ENCODE measurements around the gene WDR17. TPM values are rescaled to one million over a fixed set of nuclear protein-coding genes. Genes with fewer than 3 reads are reported as not detected.

Gene WDR17
- total and polyA plus RNA-seq, 2 donors (not counting 1 experiment from before 2014, with no cell fraction given): 1.7 to 4.5 TPM

DNA sequence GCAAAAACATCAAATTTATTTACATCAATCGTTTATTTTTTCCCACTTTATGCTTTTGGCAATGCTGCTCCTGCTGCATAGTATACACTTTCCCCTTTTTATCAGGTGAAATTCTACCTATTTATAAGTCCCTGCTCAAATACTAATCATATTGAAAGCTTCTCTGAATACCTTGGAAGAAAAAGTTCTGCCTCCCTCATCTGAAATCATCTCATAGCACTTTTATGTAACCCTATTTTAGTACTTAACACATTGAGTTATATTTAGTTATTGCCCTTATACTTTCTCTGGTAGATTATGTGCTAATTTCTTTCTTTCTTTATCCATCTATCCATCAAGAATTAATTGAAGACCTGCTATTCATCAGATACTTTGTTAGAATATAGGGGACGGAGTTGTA is 1.1 kb upstream of the WDR17 start:
- no peak overlapping the region for H3K27ac ChIP-seq (ENCODE audit: insufficient read depth, low read length)
- no peaks in the 10 kb centered on the region for H4K20me1 ChIP-seq (ENCODE audit: control insufficient read depth, extremely low read depth, insufficient read depth, low read length)
- H3K79me2 ChIP-seq (ENCODE audit: control insufficient read depth, insufficient read depth, low read length): no peaks in the 10 kb centered on the region
- no peak overlapping the region for H3K4me3 ChIP-seq (replicated peaks in 1 of 4; ENCODE audit: control extremely low read depth in 1 of 4, insufficient read depth in 1 of 4, low read depth in 3 of 4, low read length in 4 of 4)
- no peak for DNase-seq (ENCODE audit: low read depth in 2 of 2)
- H3K9me3 ChIP-seq (ENCODE audit: control insufficient read depth, insufficient read depth, low read depth, low read length): no peaks in the 10 kb centered on the region
- no peaks in the 10 kb centered on the region for H3K27me3 ChIP-seq (ENCODE audit: control insufficient read depth, insufficient read depth, low read length)
- no peak overlapping the region for H3K9ac ChIP-seq (ENCODE audit: insufficient read depth, low read length)
- H3K4me1 ChIP-seq (ENCODE audit: control insufficient read depth, extremely low read depth, insufficient read depth, low read length): peaks cover 2% of the 10 kb centered on the region
- no peak overlapping the region for H2AFZ ChIP-seq (ENCODE audit: low read length)
- H3K4me2 ChIP-seq (ENCODE audit: extremely low read depth, insufficient read depth, low read length): no peak overlapping the region
- no peaks in the 10 kb centered on the region for H3K36me3 ChIP-seq (ENCODE audit: control insufficient read depth, insufficient read depth, low read length)
- TF ChIP-seq, protein P1, sequence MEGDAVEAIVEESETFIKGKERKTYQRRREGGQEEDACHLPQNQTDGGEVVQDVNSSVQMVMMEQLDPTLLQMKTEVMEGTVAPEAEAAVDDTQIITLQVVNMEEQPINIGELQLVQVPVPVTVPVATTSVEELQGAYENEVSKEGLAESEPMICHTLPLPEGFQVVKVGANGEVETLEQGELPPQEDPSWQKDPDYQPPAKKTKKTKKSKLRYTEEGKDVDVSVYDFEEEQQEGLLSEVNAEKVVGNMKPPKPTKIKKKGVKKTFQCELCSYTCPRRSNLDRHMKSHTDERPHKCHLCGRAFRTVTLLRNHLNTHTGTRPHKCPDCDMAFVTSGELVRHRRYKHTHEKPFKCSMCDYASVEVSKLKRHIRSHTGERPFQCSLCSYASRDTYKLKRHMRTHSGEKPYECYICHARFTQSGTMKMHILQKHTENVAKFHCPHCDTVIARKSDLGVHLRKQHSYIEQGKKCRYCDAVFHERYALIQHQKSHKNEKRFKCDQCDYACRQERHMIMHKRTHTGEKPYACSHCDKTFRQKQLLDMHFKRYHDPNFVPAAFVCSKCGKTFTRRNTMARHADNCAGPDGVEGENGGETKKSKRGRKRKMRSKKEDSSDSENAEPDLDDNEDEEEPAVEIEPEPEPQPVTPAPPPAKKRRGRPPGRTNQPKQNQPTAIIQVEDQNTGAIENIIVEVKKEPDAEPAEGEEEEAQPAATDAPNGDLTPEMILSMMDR (conservative IDR thresholded peaks at IDR 0.05 in 1 of 2, IDR thresholded peaks at IDR 0.05 in 1 of 2; ENCODE audit: low read depth in 1 of 2, low read length in 2 of 2): no peak
- TF ChIP-seq EZH2 (IDR thresholded peaks at IDR 0.05; ENCODE audit: low read length, missing control alignments): no peak

DNA sequence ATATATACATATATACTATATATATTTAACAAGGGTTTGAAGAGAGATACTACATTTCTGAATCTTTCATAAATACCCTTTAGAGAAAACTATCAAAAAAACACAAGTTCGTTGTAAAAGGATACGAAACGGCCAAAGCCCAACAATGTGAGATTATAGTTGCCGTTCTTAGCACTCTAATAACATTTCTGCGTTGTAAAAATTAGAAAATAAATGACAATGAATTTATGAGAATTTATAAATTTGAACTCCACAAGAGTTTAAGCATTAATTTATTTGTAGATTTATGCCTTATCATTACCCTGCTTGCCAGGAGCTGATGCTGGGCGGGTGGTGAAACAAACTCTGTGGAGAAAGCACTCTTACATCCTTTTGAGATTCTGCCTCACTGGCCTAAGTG is 1.1 kb downstream of the WDR17 start:
- Histone ChIP-seq H3K9me3 (ENCODE audit: control insufficient read depth, insufficient read depth, low read depth, low read length) (no peaks in the 10 kb centered on the region), H3K4me1 (ENCODE audit: control insufficient read depth, extremely low read depth, insufficient read depth, low read length) (peaks cover 2% of the 10 kb centered on the region), H3K36me3 (ENCODE audit: control insufficient read depth, insufficient read depth, low read length) (no peaks in the 10 kb centered on the region), H3K4me3 (replicated peaks in 1 of 4; ENCODE audit: control extremely low read depth in 1 of 4, insufficient read depth in 1 of 4, low read depth in 3 of 4, low read length in 4 of 4) (peak overlapping the region in 1 of 4 experiments; percentile 90), H2AFZ (ENCODE audit: low read length) (no peak overlapping the region), H4K20me1 (ENCODE audit: control insufficient read depth, extremely low read depth, insufficient read depth, low read length) (no peaks in the 10 kb centered on the region), H3K9ac (ENCODE audit: insufficient read depth, low read length) (no peak overlapping the region), H3K4me2 (ENCODE audit: extremely low read depth, insufficient read depth, low read length) (no peak overlapping the region), H3K27me3 (ENCODE audit: control insufficient read depth, insufficient read depth, low read length) (no peaks in the 10 kb centered on the region), H3K27ac (ENCODE audit: insufficient read depth, low read length) (no peak overlapping the region), H3K79me2 (ENCODE audit: control insufficient read depth, insufficient read depth, low read length) (no peaks in the 10 kb centered on the region)
- TF ChIP-seq EZH2 (IDR thresholded peaks at IDR 0.05; ENCODE audit: low read length, missing control alignments): no peak
- DNase-seq (ENCODE audit: low read depth in 2 of 2): no peak

DNA sequence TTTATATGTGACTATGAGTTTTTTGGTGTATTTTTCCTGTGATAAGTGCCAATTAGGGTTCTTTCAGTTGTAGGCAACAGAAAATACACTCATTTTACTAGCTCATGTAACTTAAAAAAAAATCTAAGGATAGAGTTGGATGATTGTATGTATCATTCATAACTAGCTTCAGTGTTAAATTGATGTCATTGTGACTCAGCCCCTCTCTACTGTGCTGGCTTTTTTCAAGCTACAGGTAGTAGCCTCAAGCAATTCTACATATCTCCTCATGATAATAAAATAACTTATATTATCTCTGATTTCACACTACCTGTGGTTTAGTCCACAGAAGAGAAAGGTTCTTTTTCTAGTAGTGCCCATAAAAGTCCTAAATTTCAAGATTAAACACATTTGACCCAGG is 11.9 kb downstream of the WDR17 start:
- Histone ChIP-seq H2AFZ (ENCODE audit: low read length) (no peak overlapping the region), H3K4me1 (ENCODE audit: control insufficient read depth, extremely low read depth, insufficient read depth, low read length) (no peaks in the 10 kb centered on the region), H3K4me2 (ENCODE audit: extremely low read depth, insufficient read depth, low read length) (no peak overlapping the region), H3K9me3 (ENCODE audit: control insufficient read depth, insufficient read depth, low read depth, low read length) (no peaks in the 10 kb centered on the region), H3K79me2 (ENCODE audit: control insufficient read depth, insufficient read depth, low read length) (no peaks in the 10 kb centered on the region), H3K27ac (ENCODE audit: insufficient read depth, low read length) (no peak overlapping the region), H4K20me1 (ENCODE audit: control insufficient read depth, extremely low read depth, insufficient read depth, low read length) (no peaks in the 10 kb centered on the region), H3K27me3 (ENCODE audit: control insufficient read depth, insufficient read depth, low read length) (no peaks in the 10 kb centered on the region), H3K9ac (ENCODE audit: insufficient read depth, low read length) (no peak overlapping the region), H3K36me3 (ENCODE audit: control insufficient read depth, insufficient read depth, low read length) (no peaks in the 10 kb centered on the region), H3K4me3 (replicated peaks in 1 of 4; ENCODE audit: control extremely low read depth in 1 of 4, insufficient read depth in 1 of 4, low read depth in 3 of 4, low read length in 4 of 4) (no peak overlapping the region)
- TF ChIP-seq, protein P1 (conservative IDR thresholded peaks at IDR 0.05 in 1 of 2, IDR thresholded peaks at IDR 0.05 in 1 of 2; ENCODE audit: low read depth in 1 of 2, low read length in 2 of 2): no peak
- no peak for TF ChIP-seq EZH2 (IDR thresholded peaks at IDR 0.05; ENCODE audit: low read length, missing control alignments)
- DNase-seq (ENCODE audit: low read depth in 2 of 2): no peak
